GM19328 (cell line): Measurements from ENCODE around the gene OS9.

Source experiments
- ATAC-seq: cut with Tn5 transposase; IDR thresholded peaks from one replicate; pipeline ENCODE4 v1.9.1; 2021; ENCODE audit warnings: mild to moderate bottlenecking, moderate library complexity; ENCODE audit not compliant: unreplicated experiment

OS9 gene

DNA sequence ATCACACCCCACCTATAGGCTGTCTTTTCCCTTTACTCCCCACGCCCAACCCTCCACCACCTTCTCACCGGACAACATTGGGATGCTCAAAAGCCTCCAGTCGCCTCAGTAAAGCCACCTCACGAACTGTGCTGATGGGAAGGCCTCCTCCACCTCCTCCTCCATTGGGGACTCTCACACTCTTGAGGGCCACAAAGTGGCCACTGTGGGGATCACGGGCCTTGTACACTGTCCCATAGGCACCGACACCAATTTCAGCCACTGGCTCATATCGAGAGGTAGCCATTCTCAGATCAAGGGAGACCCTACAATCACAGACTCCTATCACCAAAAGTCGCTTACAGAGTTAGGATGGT is 57.5 kb downstream of the OS9 start:
- ATAC-seq, result no peak

DNA sequence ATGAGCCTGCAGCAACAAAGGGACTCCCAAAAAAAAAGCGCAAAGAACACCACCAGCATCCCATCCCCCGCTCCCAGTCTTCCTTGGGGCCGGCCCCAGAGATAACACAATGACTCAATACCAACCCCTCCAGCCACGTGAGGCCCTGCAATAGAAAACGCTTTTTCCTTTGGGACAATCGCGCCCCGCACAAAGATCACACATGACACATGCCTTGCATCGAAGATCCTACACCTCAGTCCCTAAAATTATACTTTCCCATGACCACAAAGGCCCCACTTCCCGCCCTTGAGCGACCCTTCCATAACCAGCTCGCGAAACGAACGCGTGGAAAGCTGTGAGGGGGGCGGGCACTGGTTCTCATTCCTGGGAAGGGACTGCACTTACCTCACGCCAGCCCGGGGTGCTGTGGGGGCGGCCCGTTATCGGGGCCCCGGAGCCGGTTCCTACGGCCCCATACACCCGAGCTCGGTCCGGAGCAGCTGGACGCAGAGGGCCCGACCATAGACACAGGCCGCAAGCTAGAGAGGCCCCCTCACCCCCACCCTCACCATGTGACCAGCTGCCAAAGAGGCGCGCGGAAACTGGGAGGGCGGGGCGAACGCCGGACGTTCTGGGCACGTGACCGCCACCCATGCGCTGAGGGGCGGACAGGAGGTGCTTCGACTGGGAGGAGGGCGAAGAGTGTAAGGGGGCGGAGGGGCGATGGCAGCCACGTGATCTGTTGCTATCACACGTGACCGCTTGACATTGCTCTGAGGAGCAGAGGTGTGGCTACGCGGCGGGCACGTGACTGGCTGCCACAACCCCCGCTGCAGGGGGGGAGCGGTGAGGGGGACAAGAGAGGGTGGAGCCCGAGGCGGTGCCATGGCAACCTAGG is 58.1 kb downstream of the OS9 start, which contains the start of gene CDK4:
Gene CDK4, minus strand, starts transcription at position 523 of the 880 bp plus-strand sequence. CDS start 593 bp downstream, outside the sequence.
- ATAC-seq, result peak; percentile 57

GRCh38 chr12:57752668-57753000 is 58.7 kb downstream of the OS9 start:
- ATAC-seq, result no peak

DNA sequence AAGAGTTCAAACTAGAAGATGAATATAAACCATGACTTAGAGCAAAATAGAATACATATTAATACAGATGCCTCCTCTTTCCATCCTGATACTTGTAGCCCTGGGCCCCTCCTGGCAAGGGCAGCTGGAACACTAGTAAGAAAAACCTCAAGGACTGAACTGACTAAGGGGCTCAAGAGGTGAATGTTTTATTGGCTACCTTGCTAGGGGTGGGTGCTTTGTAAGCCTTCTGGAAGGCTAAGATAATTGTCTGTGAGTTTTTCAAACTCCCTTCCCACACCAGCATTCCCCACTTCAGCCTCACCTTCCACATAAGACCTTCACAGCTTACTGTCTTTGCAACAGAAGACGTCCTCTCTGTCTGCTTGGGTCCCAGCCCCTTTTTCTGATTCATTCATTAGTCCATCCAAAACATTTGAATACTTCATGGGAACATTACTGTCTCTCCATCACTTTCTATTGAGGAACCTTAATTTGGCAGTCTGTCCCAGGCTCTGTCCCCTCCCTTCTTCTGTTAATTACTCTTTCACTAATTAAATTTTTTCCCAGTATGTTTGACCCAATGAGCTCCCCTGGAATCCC is 59.9 kb downstream of the OS9 start:
- no peak for ATAC-seq

DNA sequence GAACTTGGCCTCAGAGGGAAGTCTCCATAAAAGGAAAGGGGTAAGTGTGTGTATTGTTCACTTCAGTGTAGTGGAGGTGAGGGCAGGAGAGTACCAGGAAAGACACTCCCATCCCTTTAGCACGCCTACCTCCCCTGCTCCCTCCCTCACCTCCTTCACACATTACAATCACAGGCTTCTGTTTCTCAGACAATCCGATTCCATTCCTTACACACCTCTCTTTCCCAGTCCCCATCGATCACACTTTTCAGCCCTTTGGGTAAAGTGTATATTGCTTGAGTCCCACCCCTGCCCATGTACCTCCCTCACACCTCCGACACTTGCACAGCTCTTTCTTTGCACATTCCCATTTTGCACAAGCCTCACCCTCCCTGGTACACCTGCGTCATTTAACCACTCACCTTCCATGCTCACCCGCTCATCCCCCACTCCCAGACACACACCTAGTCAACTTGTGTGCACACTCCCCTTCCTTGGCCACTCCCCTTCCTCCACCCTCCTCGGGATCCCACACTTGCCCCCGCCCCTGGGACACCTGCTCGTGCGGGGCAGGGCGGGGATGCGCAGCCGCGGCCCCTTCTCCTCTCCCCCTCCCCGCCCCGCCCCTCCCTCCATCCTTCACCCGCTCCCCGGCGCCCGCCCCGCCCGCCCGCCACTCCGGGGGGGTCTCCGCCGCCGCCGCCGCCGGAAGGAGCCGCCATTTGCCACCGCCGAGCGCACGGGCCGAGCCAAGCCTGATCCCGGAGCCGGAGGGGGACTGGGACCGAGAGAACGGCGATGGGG is 60.7 kb downstream of the OS9 start, which contains the start of gene MARCHF9:
Gene MARCHF9, plus strand, starts transcription at position 693 of the 783 bp plus-strand sequence. CDS start 426 bp downstream, outside the sequence.
- ATAC-seq, result peak; percentile 35

DNA sequence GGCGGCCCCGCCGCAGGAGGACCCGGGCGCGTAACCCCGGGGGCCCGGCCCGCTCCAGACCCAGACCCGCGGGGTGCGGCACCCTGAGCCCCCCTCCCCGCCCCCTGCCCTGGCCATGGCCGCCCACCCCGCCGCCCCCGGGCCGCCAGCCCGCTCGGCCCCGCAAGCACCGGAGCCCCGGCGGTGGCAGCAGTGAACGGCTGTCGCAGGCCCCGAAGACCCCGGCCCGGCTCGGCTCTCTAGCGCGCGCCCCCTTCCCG is 61.2 kb downstream of the OS9 start:
- ATAC-seq, result no peak

- ATAC-seq, result no peak
Observed at GRCh38 chr12:57755454-57756372, 61.8 kb downstream of the OS9 start.

GRCh38 chr12:57756406-57757341 is 62.7 kb downstream of the OS9 start:
- ATAC-seq, result no peak

- no peak for ATAC-seq
Observed at GRCh38 chr12:57757771-57758170, 63.8 kb downstream of the OS9 start.

GRCh38 chr12:57758552-57759359 is 64.8 kb downstream of the OS9 start:
- no peak for ATAC-seq

GRCh38 chr12:57759360-57759980 is 65.5 kb downstream of the OS9 start:
- ATAC-seq, result no peak

DNA sequence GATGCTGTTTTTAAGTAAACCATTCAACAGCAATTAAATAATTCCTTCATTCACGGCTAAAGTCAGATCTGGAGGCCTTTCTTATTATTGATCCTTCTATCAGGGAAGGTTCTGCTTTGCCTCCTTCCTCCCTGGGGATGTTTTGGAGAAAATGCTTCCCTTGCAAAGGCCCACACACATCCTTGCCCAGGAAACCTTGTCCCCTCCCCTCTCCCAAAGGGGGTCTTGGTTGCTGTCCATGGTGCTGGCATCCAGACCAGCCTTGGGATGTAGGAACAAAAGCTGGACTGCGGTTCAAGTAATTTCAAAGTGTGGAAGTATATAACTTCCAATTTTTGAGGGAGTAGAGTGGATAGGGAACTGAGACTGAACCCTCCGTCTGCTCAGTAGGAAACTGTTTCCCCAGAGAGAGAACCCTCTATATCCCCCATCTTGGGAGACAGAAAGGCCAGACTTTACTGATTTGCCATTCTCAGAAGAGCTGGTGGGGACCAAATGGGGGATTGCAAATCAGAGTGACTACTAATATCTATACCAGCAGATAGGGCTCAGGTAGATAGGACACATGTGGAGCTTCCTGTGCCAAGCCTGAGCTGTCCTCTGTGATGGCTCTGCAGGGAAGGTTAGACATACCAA is 66.5 kb downstream of the OS9 start:
- no peak for ATAC-seq

DNA sequence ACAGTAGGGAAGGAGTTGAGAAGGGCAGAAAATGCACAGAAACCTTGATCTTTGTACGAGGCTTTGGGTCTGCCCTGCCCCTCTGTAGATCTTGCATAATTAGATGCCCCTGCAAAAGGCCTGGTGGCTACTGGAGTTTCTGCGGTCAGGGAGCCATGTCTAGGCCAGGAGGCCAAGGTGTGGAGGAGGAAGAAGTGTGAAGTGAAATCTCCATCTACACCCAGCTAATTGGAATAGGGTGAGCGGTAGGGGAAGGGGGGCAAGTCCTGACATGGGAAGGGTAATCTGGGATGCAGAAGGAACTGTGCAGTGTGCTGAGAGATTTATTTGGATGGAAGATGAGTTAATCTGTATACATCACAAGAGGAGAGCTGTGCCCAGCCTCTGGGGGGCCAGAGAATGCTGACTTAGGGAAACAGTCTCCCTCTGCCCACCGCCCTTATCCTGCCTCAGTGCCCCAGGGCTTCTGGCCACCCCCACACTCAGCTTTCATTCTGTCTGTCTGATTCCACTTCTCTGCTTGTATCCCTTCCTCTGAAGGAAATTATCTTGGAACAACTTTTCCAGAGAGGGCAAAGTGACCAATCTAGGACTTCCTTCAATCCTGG is 67.6 kb downstream of the OS9 start:
- no peak for ATAC-seq

DNA sequence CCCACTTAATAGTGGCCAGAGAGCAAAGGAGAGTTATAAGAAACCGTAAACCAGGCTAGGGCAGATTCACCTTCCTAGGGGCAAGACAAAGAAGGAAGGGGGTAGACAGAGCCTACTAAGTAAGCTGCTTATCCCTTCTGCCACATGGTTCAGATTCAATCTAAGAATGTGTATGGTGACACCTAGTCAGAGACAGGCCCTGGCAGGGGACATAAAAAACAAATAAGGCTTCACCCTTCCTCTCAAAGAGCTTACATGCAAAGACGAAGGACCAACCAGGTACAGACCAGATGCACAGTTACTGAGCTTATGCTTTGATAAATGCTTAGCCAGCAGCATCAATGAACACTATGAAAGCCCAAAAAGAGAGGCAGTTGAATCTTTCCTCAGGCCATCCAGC is 68.5 kb downstream of the OS9 start:
- ATAC-seq, result no peak

DNA sequence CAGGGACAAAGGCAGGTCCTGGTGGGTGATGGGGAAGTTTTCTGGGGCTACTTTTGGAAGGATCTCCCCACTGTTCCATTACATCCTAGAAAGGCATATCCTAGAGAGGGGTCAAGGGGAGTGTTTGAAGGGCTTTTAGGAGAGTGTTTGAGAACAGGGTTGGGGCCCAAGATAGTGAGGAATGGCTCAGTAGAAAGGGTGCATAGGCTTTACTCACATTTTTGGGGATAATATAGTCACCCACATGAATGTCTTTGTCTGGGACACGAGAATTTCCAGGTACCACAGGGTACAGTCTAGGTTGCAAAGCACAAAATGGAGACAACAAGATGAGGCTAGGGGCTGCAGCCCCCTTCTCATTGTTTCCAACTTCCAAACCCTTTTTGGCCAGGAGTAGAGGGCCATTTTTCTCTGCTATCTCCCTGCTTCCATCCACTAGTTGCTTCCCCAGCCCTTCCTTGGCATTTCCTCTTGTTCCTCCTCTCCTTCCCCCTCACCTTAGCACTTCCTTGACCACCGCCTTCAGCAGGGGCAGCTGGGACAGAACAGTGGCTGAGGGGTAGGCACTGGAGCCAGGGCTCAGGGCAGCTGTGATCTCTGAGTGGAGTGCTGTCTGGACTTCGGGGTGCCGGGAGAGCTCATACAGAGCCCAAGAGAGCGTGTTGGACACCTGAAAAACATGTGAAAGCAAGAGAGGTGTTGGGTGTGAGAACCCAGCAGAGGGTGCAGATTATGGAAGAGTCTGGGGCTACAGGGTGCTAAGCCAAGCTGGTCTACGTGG is 70.1 kb downstream of the OS9 start:
- no peak for ATAC-seq

DNA sequence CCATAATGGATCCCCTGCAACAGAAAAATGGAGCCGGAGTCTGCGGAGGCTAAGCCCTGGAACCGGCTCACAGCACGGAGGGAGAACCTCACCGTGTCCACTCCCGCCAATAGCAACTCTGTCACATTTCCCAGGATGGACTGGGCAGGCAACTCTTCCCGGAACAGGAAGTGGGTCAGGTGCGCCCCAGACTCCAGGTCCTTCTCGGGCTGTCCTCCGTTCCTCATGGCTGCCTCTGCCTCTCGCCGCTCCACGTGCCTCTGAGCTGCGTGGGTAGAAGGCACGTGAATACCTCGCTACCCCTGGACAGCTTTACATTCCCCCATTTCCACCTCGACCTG is 70.7 kb downstream of the OS9 start:
- ATAC-seq, result peak; percentile 5
